Right lobe of liver (tissue), 4 donors: ENCODE measurements around the gene TRAPPC2L.

Experiments
- POLR2A ChIP-seq: fragments of 450-650 bp; IDR thresholded peaks from one replicate; pipeline ENCODE4 v1.6.1; 2017; ENCODE audit warnings: antibody characterized with exemption, mild to moderate bottlenecking
- TF ChIP-seq, protein P1 (sequence below), 4 donors: fragments of 200-600 bp in 3 of 4; fragments of 450-650 bp in 1 of 4; IDR thresholded peaks; one replicate each; pipeline versions ENCODE4 v1.5.1 to v1.8.0; 2016 to 2022; ENCODE audit warnings: antibody characterized with exemption in 4 of 4, mild to moderate bottlenecking in 2 of 4
- donor health status: DM: no; HTN: no; CAD: no.
- donor health status: DM: no; HTN: no; CAD: no.
- donor health status: DM: no; HTN: yes; CAD: no.

DNA sequence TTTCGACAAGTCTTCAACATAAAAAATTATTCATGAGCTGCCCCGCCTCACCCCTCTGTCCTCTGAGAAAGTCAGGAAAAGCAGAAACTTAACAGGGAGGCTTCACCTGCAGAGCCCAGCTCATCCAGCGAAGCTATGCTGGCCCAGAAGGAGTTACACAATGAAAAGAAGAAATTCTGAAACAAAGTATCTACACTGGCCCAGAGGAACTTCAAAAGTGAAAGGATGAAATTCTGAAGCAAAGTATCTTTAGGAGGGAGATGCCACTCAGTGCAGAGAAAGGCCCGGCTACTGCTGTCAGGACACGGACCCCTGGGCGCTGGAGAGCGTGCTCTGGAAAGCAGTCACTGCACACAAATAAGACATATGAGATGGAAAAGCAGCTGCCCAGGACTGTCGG is 1.8 kb upstream of the TRAPPC2L start:
- TF ChIP-seq POLR2A, result no peak
- TF ChIP-seq, protein P1, sequence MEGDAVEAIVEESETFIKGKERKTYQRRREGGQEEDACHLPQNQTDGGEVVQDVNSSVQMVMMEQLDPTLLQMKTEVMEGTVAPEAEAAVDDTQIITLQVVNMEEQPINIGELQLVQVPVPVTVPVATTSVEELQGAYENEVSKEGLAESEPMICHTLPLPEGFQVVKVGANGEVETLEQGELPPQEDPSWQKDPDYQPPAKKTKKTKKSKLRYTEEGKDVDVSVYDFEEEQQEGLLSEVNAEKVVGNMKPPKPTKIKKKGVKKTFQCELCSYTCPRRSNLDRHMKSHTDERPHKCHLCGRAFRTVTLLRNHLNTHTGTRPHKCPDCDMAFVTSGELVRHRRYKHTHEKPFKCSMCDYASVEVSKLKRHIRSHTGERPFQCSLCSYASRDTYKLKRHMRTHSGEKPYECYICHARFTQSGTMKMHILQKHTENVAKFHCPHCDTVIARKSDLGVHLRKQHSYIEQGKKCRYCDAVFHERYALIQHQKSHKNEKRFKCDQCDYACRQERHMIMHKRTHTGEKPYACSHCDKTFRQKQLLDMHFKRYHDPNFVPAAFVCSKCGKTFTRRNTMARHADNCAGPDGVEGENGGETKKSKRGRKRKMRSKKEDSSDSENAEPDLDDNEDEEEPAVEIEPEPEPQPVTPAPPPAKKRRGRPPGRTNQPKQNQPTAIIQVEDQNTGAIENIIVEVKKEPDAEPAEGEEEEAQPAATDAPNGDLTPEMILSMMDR (IDR thresholded peaks at IDR 0.05), result no peak
